Measurements from ENCODE around the gene MMRN2. TPM values are rescaled to one million over a fixed set of nuclear protein-coding genes. Genes with fewer than 3 reads are reported as not detected.

Gene MMRN2
- total and polyA plus RNA-seq, 2 of the 8 experiments (the other 6 are each of a cell fraction or from before 2014, with no cell fraction given): 1.2 TPM

DNA sequence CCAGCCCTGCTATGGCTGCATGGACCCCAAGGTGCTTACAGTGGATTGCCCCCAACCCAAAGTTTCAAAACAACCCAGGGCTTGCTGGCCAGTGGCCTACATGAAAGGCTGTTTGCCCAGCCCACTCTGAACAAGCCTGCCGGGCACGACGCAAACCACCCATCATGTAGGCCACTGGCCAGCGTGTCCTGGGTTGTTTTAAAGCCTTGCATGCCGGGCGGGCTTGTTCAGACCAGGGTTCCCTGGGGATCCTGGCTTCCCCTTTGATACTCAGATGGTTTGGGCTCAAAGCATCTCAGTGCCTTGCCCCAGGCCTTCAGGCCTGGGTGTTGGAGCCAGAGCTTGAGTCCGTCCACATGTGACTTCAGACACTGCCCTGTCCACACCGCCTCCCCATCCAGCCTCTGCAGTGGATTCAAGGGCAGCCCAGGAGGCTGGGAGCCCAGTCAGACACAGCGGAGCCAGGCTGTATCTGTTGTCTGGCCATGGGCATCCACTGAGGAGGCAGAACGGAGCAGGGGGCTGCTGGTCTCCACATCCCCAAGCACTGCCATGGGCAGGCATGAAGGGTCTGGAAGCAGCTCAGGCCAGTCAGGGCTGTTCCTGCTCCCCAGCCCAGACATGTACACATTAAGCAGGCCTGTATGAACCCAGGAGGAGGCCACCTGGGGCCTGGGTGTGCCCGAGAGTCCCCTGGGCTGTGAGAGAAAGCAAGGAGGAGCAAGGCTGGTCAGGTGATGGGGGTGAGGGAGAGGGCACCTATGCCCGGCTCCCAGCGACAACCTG lies 6.8 kb upstream of the MMRN2 start (continued):
- TF ChIP-seq BCL11A (IDR thresholded peaks at IDR 0.05; ENCODE audit: low read depth in 2 of 2, low read length in 2 of 2) (no peak), GTF2F1 (IDR thresholded peaks at IDR 0.05; ENCODE audit: borderline replicate concordance, low read depth, low read length) (no peak)
- TF ChIP-seq, protein P1, sequence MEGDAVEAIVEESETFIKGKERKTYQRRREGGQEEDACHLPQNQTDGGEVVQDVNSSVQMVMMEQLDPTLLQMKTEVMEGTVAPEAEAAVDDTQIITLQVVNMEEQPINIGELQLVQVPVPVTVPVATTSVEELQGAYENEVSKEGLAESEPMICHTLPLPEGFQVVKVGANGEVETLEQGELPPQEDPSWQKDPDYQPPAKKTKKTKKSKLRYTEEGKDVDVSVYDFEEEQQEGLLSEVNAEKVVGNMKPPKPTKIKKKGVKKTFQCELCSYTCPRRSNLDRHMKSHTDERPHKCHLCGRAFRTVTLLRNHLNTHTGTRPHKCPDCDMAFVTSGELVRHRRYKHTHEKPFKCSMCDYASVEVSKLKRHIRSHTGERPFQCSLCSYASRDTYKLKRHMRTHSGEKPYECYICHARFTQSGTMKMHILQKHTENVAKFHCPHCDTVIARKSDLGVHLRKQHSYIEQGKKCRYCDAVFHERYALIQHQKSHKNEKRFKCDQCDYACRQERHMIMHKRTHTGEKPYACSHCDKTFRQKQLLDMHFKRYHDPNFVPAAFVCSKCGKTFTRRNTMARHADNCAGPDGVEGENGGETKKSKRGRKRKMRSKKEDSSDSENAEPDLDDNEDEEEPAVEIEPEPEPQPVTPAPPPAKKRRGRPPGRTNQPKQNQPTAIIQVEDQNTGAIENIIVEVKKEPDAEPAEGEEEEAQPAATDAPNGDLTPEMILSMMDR (IDR thresholded peaks at IDR 0.05; ENCODE audit: control extremely low read depth in 1 of 3, insufficient read depth in 1 of 3, low read depth in 1 of 3, low read length in 3 of 3): no peak
